HL-60/S4 treated with retinoic acid at 250 ng/mL for 4 days and 3 days (cell line): Measurements from ENCODE around the gene SIGLEC15.

Experiments used
- in situ Hi-C: fragments of 300-500 bp; cut with MboI; formaldehyde crosslinking; loops from 2 replicates; pipeline ENCODE4 v1.7.0; 2022; ENCODE audit warnings: low sequenced_read_pairs

Gene SIGLEC15

GRCh38 chr18:45874491-45875184 lies 49.2 kb downstream of the SIGLEC15 start:
- in situ Hi-C loops: no loop called here

DNA sequence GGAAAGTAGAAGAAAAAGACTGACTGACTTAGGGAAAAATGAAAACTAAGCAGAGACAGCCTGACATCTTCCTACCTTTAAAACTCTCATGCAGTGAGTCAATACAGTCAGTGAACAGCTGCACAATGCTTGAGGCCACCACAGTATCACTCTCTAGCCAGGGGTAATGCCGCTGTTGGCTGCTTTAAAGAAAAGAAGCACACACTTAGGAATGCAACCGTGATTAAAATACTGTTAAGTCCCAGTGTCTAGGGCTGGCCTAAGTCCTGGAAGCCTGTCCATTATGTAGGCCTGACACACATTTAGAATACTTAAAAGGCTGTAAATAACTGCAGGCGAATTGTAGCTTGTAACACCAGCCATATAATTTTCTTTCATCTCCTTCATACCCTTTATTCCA lies 50.7 kb downstream of the SIGLEC15 start:
- in situ Hi-C loops: no loop called here

GRCh38 chr18:45877403-45877802 lies 51.9 kb downstream of the SIGLEC15 start:
- in situ Hi-C loops: no loop called here

GRCh38 chr18:45879681-45880655 lies 54.5 kb downstream of the SIGLEC15 start:
- in situ Hi-C loops: no loop called here

- in situ Hi-C loops: no loop called here
Measured at GRCh38 chr18:45880876-45881558, 55.5 kb downstream of the SIGLEC15 start.

GRCh38 chr18:45887585-45887984 lies 62.1 kb downstream of the SIGLEC15 start:
- in situ Hi-C loops: no loop called here

DNA sequence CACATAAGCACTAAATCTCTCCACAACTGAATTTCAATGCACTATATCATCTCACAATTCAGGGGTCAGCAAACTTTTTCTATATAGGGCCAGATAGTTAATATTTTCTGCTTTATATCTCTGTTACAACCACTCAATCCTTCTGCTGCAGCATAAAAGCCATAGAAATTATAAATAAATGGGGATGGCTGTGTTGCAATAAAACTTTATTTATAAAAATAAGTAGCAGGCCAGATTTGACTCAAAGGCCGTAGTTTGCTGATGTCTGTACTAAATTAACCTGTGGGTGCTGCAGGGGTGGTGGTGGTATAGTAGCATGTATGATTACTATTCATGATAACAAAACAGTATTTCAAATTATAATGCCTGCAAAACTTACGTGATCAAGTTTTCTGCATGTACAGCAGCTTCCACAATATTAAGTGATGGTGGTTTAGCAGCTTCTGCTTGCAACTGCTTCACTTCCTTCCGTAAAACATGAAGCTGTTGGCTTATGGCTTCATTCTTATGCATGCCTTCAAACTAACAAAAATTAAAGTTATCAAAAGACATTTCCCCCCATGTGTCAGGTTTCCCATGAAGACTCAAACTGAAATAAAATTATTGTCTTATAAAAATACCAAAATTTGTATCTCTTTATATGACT lies 64.1 kb downstream of the SIGLEC15 start:
- in situ Hi-C loops: no loop called here

- in situ Hi-C loops: no loop called here
Measured at GRCh38 chr18:45890606-45891005, 65.1 kb downstream of the SIGLEC15 start.

DNA sequence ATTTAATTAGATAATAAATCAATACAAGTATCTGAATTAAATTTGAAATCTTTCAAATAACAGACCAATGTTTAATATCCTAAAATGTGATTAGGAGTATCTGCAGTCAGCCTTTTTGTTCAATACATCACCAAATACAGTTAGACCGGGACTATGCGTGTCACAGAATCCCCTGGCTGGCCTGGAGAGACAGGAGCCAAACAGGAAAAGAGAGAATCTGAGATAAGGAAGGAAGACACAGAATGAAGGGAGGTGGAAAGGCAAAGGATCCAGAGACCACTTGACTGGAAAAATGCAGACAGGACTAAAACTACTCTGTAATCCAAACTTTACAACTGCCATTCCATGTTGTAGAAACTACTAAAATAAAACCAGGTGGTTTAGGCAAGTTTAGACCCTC lies 66.3 kb downstream of the SIGLEC15 start:
- in situ Hi-C loops: no loop called here
